GM21526 (cell line): Measurements from ENCODE around the gene DUSP1.
A peak's percentile ranks its signal among the peaks of the same experiment; 100 is the strongest.
"Not testable (repeated sequence)": the region's sequence is repeated elsewhere in the genome, so short reads cannot be mapped to it uniquely, and the experiment has no call there.

Source experiments
- ATAC-seq: cut with Tn5 transposase; IDR thresholded peaks from one replicate; pipeline ENCODE4 v1.9.1; 2021; ENCODE audit warnings: moderate library complexity; ENCODE audit not compliant: unreplicated experiment, low FRiP score

Gene DUSP1, protein sequence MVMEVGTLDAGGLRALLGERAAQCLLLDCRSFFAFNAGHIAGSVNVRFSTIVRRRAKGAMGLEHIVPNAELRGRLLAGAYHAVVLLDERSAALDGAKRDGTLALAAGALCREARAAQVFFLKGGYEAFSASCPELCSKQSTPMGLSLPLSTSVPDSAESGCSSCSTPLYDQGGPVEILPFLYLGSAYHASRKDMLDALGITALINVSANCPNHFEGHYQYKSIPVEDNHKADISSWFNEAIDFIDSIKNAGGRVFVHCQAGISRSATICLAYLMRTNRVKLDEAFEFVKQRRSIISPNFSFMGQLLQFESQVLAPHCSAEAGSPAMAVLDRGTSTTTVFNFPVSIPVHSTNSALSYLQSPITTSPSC

DNA sequence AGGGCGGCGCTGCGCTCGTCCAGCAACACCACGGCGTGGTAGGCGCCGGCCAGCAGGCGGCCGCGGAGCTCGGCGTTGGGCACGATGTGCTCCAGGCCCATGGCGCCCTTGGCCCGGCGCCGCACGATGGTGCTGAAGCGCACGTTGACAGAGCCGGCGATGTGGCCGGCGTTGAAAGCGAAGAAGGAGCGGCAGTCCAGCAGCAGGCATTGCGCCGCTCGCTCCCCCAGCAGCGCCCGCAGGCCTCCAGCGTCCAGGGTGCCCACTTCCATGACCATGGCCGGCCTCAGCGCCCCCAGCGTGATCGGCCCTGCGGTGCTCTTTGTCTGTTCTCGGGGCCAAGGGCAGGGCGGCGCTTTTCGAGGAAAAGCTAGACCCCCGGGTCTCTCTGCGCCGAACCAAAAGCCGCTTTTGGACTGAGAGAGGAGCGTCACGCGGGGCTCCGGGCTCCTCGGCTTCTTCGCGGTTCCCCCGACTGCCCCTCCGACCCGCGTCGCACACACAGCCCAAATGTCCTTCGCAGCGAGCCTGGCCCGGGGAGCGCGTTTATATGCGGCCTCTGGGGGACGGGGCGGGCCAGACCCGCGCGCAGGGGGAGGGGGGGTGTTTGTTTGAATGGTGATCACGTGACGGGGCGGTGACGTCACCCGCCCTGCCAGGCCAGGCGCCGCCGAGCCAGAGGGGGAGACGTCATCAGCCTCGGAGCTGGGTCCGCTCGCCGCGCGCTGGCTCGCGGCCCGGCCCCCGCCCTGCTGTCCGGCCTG is at the start of gene DUSP1:
DUSP1 (minus strand) TSS at position 521 of the 764 bp plus-strand sequence; CDS start at position 278, 243 bp downstream.
- peak; percentile 43 for ATAC-seq

DNA sequence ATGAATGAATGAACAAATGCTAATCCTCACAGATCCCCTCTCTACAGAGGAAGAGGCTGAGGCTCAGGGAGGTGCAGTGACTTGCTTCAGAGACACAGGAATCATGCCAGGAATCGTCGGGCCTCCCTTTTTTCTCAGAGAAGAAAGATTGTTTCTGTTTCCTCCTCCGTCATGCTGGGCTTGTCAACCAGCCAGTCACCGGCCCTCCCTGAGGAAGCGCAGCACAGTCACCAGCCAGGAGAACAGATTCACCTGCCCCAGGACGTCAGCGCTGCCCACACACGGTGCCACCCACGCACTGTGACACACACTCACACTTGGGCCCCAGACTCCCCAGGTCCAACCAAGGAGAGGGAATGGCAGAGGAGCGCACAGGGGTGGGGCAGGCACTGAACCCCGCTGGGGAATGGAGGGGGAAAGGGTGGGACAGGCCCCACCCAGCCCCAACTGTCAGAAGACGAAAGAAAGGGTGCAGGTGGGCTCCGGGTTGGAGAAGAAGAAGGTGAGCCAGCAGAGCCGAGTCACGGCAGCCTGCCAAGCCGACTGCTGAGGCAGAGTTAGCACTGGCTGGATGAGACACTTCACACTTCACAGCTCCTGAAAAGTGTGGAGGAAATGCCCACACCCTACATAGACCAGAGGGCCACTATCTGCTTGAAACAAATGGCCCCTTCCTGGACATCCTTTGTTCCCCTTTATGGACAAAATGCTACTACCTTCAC is 49.2 kb upstream of the DUSP1 start:
- no peak for ATAC-seq

DNA sequence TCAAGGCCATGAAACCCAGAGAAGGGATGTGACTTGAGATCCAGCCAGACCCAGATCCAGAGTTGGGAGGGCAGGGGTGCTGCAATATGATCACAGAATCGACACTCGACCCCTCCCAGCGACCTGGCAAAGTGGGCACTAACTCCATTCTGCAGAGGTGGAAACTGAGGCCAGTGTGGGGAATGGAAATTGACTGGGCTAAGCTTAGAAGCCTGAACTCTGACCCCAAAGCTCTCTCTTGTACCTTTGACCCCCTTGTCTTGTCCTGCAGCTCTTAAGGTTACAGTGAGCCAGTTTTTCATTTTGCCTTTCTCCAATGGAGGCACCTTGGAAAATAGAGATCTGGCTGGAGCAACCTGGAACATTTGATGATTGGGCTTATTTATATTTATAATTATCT is 48.6 kb upstream of the DUSP1 start:
- no peak for ATAC-seq

DNA sequence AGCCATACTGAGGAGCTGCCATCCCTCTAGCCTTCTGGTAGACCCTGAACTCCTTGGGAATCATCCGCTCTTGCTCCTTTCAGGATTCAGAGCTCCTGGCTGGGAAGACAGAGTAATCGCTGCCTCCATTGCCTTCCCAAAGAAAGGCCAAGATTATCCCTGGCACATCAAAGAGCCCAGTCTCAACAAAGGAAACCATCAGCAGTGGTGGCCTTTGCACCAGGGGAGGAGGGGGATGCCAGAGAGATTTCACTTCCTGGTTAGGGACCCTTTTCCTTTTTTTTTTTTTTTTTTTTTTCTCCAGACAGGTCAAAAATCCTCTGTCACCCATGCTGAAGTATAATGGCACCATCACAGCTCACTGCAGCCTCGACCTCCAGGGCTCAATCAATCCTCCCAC is 47.1 kb upstream of the DUSP1 start:
- ATAC-seq = no peak

DNA sequence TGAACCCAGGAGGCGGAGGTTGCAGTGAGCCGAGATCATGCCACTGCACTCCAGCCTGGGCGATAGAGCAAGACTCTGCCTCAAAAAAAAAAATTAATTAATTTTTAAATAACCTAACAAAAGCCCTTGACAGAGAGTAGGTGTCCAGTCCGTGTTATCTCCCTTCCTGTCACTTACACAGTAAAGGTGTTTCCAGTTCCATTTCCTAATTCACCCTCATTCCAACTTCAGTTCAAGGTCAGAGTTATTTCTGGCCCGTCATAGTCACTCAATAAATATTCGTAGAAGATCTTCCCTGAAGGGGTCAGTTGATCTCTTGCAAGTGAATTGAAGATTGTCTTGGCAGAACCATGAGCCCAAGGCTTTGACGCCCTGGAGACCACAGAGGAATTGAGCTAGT is 46.7 kb upstream of the DUSP1 start:
- ATAC-seq = no peak

DNA sequence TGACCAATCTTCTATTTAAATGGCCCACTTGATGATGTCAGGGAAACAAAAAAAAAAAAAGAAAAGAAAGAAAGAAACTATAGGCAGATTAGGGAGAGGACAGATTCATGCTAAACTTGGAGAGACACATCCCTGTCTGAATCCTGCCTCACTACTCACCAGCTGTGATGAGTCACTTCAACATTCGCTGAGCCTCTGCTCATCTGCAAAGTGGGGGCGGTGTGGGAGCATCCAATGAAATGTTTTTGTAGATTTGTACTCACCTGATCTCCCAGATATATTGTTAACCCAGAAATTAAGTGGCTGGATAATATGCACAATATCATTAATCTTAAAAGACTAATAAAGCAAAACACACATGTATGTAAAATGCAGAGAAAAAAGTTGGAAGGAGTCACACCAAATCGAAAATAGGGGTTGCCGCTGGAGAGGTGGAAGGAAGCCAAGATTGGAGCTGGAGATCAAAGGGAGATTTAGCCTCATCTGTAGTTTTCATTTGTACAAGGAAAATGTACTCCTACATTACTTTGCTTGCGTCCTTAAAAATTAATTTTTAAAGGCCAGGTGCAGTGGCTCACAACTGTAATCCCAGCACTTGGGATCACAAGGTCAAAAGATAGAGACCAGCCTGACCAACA is 46.0 kb upstream of the DUSP1 start:
- no peak for ATAC-seq

DNA sequence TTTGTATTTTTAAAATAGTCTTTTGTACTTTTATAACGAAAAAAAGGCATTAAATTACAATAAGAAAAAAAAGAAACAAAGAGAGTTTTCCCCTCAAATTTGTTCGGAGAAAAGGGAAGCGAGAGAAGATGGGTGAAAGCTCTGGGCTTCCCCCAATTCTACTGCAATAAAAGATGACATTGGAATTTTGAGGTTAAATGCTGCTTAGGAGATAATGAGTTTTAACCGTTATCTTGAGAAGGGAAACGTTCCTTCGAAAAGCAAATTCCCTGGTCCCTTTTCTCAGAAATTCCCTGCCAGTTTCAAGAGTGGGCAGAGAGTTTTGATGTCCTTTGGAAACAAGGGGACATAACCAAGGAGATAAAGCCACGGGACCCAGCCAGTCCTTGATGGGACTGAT is 44.6 kb upstream of the DUSP1 start:
- no peak for ATAC-seq

DNA sequence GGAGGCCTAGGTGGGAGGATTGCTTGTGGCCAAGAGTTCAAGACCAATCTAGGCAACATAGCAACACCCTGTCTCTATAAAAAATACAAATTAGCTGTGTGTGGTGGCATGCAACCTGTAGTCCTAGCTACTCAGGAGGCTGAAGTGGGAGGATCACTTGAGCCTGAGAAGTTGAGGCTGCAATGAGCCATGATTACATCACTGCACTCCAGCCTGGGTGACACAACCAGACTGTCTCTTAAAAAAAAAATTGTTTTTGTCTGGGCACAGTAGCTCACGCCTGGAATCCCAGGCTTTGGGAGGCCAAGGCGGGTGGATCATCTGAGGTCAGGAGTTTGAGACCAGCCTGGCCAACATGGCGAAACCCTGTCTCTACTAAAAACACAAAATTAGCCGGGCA is 40.0 kb upstream of the DUSP1 start:
- ATAC-seq = not testable (repeated sequence)

DNA sequence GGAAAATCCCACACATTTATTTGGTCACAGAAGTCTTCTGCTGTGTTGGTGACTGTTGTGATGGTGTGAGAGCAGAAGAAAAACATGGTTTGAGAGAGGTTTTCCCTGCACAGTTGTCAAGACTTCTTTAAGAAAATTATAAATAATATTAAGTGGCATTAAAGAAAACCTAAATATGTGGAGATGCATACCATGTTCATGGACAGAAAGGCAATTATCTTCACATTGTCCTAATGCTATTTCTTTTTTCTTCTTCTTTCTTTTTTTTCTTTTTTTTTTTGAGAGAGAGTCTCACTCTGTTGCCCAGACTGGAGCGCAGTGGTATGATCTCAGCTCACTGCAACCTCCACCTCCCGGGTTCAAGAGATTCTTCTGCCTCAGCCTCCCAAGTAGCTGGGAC is 38.8 kb upstream of the DUSP1 start:
- ATAC-seq = no peak

DNA sequence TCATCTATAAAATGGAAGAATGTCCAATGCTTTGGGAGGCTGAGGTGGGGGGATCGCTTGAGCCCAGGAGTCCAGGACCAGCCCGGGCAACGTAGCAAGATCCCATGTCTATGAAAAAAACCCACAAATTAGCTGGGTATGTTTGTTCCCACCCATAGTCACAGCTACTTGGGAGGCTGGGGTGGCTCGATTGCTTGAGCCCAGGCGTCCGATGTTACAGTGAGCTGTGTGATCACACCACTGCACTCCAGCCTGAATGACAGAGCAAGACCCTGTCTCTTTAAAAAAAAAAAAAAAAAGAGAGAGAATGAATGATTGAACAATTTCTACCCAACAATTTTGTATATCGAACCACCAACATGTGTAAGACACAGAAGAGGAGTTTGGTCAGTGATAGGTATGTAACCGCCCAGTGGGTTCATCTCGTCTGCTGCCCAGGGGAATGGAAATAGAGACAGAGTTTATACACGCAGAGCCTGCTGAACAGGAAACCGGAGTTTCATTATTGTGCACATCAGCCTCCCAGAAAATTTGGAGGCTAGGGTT is 36.8 kb upstream of the DUSP1 start:
- ATAC-seq = no peak

DNA sequence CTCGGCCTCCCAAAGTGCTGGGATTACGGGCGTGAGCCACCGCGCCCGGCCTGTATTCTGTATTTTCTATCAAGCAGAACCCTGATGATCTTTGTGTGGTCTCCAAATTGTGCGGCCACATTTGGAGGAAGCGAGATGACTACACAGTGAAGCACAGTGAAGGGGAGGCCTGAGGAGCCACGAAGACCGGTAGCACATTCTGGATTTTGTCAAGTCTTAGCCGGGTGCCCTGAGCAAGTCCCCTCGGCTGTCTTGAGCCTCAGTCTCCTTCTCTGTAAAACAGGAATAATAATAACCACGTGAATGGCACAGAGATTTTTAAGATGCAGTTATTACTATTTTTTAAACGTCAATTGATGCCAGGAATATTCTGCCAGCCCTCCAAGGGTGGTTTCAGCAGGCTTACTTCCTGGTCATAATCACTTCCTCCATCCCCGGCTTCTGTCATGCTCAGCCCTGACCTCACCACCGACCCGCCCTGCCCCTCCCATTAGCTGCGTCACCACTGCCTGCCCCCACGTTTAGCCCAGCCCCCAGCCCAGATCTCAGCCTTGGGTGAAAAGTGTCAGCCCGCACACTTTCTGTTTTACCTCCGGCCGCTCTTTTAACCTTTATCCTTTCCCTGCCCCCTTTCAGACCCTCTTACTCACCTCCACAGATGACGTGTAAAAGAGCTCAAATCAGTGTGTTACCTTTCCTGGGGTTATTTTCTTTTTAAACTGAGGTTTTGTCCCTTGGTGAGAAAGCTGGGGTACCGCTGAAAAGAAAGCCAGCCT is 36.1 kb upstream of the DUSP1 start:
- peak; percentile 93 for ATAC-seq

DNA sequence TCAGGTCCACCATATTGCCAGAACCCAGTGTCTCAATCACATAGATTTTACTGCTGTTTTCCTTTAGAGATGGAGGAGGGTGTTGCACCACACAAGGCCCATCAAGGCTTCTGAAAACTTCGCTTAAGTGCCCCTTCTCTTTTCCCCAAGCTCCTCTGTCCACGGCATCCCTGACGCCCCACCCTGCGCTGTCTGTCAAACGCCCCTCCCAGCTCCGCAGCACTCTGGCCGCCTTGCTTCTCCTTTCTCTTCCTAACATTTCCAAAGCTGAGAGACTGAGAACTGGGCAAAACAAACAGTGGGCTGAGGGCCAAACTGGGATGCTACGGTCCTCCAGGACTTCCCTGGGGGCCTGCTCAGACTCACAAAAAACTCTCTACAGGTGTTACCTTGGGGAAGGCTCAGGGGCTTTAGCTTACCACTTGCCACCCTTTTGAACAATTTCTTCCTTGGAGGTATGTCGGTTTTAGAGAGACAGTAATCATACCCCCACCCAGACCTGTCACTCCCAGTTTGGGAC is 34.8 kb upstream of the DUSP1 start:
- no peak for ATAC-seq

DNA sequence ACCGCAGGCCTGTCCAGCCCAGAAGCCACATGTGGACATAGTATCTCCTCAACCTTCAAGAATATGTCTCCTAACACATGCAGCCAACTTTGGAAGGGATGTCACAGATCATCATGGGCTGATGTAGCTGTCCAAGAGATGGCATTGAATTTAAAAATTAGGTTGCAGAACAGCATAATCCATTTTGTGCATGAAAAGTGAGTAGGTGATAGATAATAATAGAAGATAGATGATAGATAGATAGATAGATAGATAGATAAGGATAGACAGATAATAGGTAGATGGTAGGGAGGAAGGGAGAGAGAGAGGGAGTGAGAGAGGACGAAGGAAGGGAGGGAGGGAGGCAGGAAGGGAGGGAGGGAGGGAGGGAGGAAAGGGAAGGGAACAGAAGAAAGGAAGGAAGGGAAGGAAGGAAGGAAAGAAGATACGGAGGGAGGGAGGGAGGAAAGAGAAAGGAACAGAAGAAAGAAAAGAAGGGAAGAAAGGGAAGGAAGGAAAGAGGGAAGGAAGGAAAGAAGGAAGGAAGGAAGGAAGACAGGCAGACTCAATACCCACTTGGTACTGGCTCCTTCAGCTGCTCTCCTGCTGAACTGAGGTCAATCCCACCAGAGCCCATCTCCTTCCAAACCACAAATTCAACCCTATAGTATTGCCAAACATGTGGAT is 34.2 kb upstream of the DUSP1 start:
- ATAC-seq = no peak

DNA sequence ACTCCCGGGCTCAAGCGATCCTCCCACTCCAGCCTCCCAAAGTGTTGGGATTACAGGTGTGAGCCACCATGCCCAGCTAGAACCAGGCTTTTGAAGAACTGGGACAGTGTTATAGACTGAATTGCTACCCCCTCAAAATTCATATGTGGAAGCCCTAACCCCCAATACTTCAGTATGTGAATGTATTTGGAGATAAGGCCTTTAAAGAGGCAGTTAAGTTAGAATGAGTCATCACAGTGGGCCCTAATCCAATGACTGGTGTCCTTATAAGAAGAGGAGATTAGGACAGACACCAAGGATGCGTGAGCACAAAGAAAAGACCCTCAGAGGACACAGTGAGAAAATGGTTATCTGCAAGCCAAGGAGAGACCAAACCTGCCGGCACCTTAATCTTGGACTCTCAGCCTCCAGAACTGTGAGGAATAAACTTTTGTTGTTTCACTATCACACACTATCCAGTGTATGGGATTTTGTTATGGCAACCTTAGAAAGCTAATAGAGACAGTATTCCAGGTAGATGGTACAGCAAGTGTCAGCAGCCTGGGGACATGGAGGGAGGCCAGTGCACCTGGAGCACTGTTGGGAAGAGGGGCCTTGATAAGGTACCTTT is 31.7 kb upstream of the DUSP1 start:
- no peak for ATAC-seq

DNA sequence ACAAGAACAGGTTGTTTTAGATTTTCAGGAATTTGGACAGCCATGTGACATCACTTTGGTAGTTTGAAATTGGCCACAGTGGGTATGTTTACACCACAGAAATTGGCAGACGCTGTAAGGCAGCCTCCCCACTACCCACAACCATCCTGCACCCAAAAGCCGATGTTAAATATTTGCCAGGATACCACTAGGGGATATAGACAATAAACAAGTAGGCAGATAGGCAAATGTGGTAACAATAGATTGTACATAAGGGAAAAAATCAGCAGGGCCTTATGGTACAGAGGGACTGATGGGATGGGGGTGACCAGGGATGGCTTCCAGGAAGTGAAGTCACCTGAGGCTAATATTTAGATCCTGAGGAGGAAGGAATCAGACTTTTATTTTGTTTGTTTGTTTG is 31.1 kb upstream of the DUSP1 start:
- no peak for ATAC-seq

DNA sequence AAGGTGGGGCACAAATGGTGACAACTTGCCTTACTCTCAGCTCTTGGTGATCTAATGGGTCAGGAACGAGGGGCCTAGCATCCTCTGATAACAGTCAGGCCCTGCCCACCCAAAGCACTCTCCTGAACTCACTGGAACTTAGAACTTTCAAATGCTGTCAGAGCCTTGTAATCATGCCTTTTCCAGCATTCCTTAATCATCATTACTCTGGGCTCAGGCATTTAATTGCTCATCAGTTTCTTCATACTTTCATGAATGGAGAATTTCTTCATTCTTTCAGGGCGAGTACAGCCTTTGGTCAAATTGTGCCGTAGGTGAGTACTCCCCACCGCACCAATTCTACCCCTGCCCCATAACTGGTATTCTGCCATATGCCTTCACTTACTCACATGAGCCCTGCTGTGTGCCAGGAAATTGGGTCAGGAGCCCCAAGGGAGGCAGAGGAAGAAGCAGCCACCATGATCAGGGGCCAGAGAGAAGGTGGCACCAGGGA is 30.2 kb upstream of the DUSP1 start:
- ATAC-seq = no peak

DNA sequence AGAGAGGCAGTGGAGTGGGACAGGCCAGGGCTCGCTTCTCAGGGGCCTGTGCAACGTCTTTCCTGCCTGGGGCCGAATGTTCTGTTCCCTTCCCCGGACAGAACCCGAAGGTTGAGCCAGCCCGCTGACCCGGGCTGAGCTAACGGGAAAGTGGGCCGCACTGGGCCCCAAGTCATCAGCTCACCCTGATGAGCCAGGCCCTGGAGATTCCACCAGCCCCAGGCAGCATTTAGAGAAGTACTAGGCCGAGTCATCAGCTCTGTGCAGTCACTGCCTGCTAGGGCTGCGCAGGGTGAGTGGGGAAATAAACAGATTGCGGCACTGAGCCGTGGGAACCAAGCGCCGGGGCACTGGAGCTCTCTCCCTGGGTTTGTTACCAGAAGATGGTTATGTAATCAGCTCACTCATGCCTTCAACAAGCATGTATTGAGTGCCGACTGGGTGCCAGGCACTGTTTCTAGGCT is 29.1 kb upstream of the DUSP1 start:
- ATAC-seq = no peak

DNA sequence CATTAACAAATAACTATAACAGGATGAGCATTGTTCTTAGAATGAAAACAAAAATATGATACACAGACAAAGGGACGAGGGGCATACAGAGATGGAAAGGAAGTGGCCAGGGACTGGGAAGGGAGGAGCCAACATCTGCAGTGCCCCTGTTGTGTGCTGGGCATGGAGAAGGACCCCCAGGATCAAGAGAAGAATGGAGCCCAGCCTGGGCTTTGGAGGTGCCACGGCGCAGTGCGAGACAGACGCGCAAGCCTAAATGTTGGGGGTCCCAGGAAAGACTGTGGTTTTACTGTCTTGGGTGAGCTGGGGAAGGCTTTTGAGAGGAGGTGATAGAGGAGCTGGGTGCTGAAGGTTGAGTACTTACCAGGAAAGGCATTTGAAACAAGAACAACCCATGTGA is 28.4 kb upstream of the DUSP1 start:
- no peak for ATAC-seq
